Coronary artery (tissue), 2 donors: ENCODE data around the gene SMG7.

Experiments used
- DNase-seq: peaks from one replicate; pipeline ENCODE4 v3.0.0-alpha.2; 2017; ENCODE audit warnings: low spot score
- H3K27ac ChIP-seq, 2 donors: fragments of 200-600 bp; sonication (generic); one replicate each; pipeline ENCODE4 v1.5.1; 2016 to 2019
- H3K4me3 ChIP-seq: fragments of 200-600 bp; sonication (generic); 2 replicates; pipeline ENCODE4 v1.5.1; 2016; ENCODE audit warnings: mild to moderate bottlenecking, moderate library complexity
- CTCF ChIP-seq: fragments of 200-600 bp; sonication (generic); IDR thresholded peaks from one replicate; pipeline ENCODE4 v1.5.1; 2019; ENCODE audit warnings: antibody characterized with exemption

Gene SMG7

GRCh38 chr1:183454377-183454776, 17.9 kb upstream of the SMG7 start:
- Histone ChIP-seq H3K4me3 (no peak overlapping the region), H3K27ac (no peak overlapping the region)
- no peak for TF ChIP-seq CTCF
- DNase-seq: no peak

- no peak overlapping the region for H3K27ac ChIP-seq
- H3K4me3 ChIP-seq: no peak overlapping the region
- no peak for TF ChIP-seq CTCF
- DNase-seq: no peak
Observed at GRCh38 chr1:183456826-183457225, 15.5 kb upstream of the SMG7 start.

GRCh38 chr1:183457449-183457848, 14.8 kb upstream of the SMG7 start:
- DNase-seq: no peak
- H3K27ac ChIP-seq: no peak overlapping the region
- TF ChIP-seq CTCF: no peak
- H3K4me3 ChIP-seq: no peak overlapping the region

- Histone ChIP-seq H3K4me3 (no peak overlapping the region), H3K27ac (no peak overlapping the region)
- no peak for TF ChIP-seq CTCF
- DNase-seq: no peak
Observed at GRCh38 chr1:183460596-183460995, 11.7 kb upstream of the SMG7 start.

GRCh38 chr1:183461350-183461749, 10.9 kb upstream of the SMG7 start:
- DNase-seq: no peak
- TF ChIP-seq CTCF: no peak
- no peak overlapping the region for H3K27ac ChIP-seq

GRCh38 chr1:183463566-183463965, 8.7 kb upstream of the SMG7 start:
- no peak for DNase-seq
- Histone ChIP-seq H3K4me3 (no peak overlapping the region), H3K27ac (no peak overlapping the region)
- no peak for TF ChIP-seq CTCF

More at GRCh38 chr1:183461350-183461749, 10.9 kb upstream of the SMG7 start:
- H3K4me3 ChIP-seq: no peak overlapping the region

- no peak for DNase-seq
- Histone ChIP-seq H3K27ac (no peak overlapping the region), H3K4me3 (no peak overlapping the region)
- no peak for TF ChIP-seq CTCF
Observed at GRCh38 chr1:183466781-183467180, 5.5 kb upstream of the SMG7 start.
